ENCODE measurements around the gene C3orf18.

Gene C3orf18

GRCh38 chr3:50609071-50609762 is 41.7 kb upstream of the C3orf18 start:
- no peak for TF ChIP-seq CTCF (IDR thresholded peaks at IDR 0.05; ENCODE audit: low read depth, low read length, missing control alignments)
- in situ Hi-C loops (cut with HindIII; ENCODE audit: low sequenced_read_pairs) = loop anchor here (5.0 kb wide), 2 partner anchors 37 to 257 kb away; partner anchors contain the start of genes CYB561D2 and NPRL2
- DNase-seq (ENCODE audit: low read depth) = no peak
- H3K4me3 ChIP-seq (ENCODE audit: low read depth, low read length) = no peak overlapping the region

GRCh38 chr3:50608278-50608677 is 40.7 kb upstream of the C3orf18 start:
- in situ Hi-C loops (cut with HindIII; ENCODE audit: low sequenced_read_pairs) = loop anchor here (5.0 kb wide), 2 partner anchors 36 to 256 kb away; partner anchors contain the start of genes CYB561D2 and NPRL2
- H3K4me3 ChIP-seq (ENCODE audit: low read depth, low read length) = no peak overlapping the region
- TF ChIP-seq CTCF (IDR thresholded peaks at IDR 0.05; ENCODE audit: low read depth, low read length, missing control alignments) = no peak
- DNase-seq (ENCODE audit: low read depth) = no peak

- H3K4me3 ChIP-seq (ENCODE audit: low read depth, low read length) = no peak overlapping the region
- TF ChIP-seq CTCF (IDR thresholded peaks at IDR 0.05; ENCODE audit: low read depth, low read length, missing control alignments) = no peak
- in situ Hi-C loops (cut with HindIII; ENCODE audit: low sequenced_read_pairs) = loop anchor here (5.0 kb wide), 2 partner anchors 35 to 255 kb away; partner anchors contain the start of genes CYB561D2 and NPRL2
- no peak for DNase-seq (ENCODE audit: low read depth)
These were observed 39.9 kb upstream of the C3orf18 start for GRCh38 chr3:50607271-50608091.

GRCh38 chr3:50606596-50606995 is 39.0 kb upstream of the C3orf18 start:
- TF ChIP-seq CTCF (IDR thresholded peaks at IDR 0.05; ENCODE audit: low read depth, low read length, missing control alignments) = no peak
- in situ Hi-C loops (cut with HindIII; ENCODE audit: low sequenced_read_pairs) = loop anchor here (5.0 kb wide), 2 partner anchors 34 to 254 kb away; partner anchors contain the start of genes CYB561D2 and NPRL2
- H3K4me3 ChIP-seq (ENCODE audit: low read depth, low read length) = no peak overlapping the region
- no peak for DNase-seq (ENCODE audit: low read depth)

GRCh38 chr3:50605901-50606326 is 38.4 kb upstream of the C3orf18 start:
- in situ Hi-C loops (cut with HindIII; ENCODE audit: low sequenced_read_pairs) = loop anchor here (5.0 kb wide), 2 partner anchors 34 to 254 kb away; partner anchors contain the start of genes CYB561D2 and NPRL2
- no peak for TF ChIP-seq CTCF (IDR thresholded peaks at IDR 0.05; ENCODE audit: low read depth, low read length, missing control alignments)
- H3K4me3 ChIP-seq (ENCODE audit: low read depth, low read length) = no peak overlapping the region
- no peak for DNase-seq (ENCODE audit: low read depth)

All from astrocyte of the cerebellum (primary cell).